NT2/D1 (cell line): Measurements from ENCODE around the gene ABCB11.
A peak's percentile ranks its signal among the peaks of the same experiment; 100 is the strongest.

Experiments used
- DNase-seq: peaks from one replicate; pipeline ENCODE4 v3.0.0-alpha.2; 2011; ENCODE audit warnings: low read depth, low spot score
- H3K27me3 ChIP-seq: 2 replicates; pipeline ENCODE4 v1.6.0; 2011; ENCODE audit warnings: mild to moderate bottlenecking; ENCODE audit not compliant: insufficient read length, insufficient read depth
- H3K36me3 ChIP-seq: 2 replicates; pipeline ENCODE4 v1.6.1; 2011; ENCODE audit warnings: mild to moderate bottlenecking, low read length, mixed read lengths; ENCODE audit not compliant: insufficient read depth, insufficient read length
- H3K4me1 ChIP-seq: 2 replicates; pipeline ENCODE4 v1.5.1; 2011; ENCODE audit not compliant: insufficient read depth, insufficient read length
- H3K4me3 ChIP-seq: 2 replicates; pipeline ENCODE4 v1.5.1; 2011; ENCODE audit warnings: low read depth; ENCODE audit not compliant: insufficient read length
- H3K9ac ChIP-seq: 2 replicates; pipeline ENCODE4 v1.6.0; 2011; ENCODE audit warnings: low read depth; ENCODE audit not compliant: insufficient read length
- H3K9me3 ChIP-seq: 2 replicates; pipeline ENCODE4 v1.5.1; 2011; ENCODE audit warnings: mild to moderate bottlenecking, low read length; ENCODE audit not compliant: insufficient read depth
- SUZ12 ChIP-seq: IDR thresholded peaks from 2 replicates; pipeline ENCODE4 v1.6.1; 2011; ENCODE audit not compliant: insufficient read length, insufficient read depth; ENCODE audit errors: extremely low read depth
- YY1 ChIP-seq: IDR thresholded peaks from 2 replicates; pipeline ENCODE4 v1.6.1; 2011; ENCODE audit not compliant: insufficient read length, insufficient read depth
- ZNF274 ChIP-seq: IDR thresholded peaks from 2 replicates; pipeline ENCODE4 v1.6.1; 2011; ENCODE audit warnings: mild to moderate bottlenecking, low read depth, low read length

Gene ABCB11

DNA sequence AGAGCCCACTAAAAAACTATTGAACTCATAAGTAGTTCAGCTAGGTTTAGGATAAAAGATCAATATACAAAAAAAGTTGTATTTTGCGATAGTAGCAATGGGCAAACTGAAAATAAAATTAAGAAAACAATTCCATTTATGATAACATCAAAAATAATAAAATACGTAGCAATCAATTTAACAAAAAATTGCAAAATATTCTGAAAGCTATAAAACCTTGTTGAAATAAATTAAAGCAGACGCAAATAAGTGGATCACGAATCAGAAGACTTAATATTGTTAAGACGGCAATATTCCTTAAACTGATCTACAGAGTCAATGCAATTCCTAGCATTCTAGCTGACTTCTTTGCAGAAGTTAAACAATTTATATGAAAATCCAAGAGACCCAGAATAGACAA lies 24.5 kb downstream of the ABCB11 start:
- DNase-seq = no peak
- Histone ChIP-seq H3K4me1 (no peaks in the 10 kb centered on the region), H3K36me3 (no peaks in the 10 kb centered on the region), H3K9ac (no peak overlapping the region), H3K4me3 (no peak overlapping the region), H3K9me3 (no peaks in the 10 kb centered on the region; the same call in 1 of the 2 replicates), H3K27me3 (no peaks in the 10 kb centered on the region)
- TF ChIP-seq SUZ12 = no peak
- TF ChIP-seq ZNF274 = no peak
- no peak for TF ChIP-seq YY1

DNA sequence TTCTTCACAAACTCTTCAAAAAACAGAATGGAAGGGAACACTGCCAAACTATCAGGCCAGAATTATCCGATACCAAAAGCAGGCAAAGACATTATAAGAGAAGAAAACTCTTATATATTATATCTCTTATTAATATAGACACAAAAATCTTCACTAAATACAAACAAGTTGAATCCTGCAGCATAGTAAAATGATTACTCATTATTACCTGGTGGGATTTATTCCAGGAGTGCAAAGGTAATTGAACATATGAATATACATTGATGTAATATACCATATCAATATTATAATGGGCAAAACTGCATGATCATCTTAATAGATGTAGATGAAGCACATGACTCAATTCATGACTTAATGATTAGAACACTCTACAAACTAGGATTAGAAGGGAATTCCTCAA lies 25.1 kb downstream of the ABCB11 start:
- H3K36me3 ChIP-seq = no peaks in the 10 kb centered on the region
- H3K9me3 ChIP-seq = no peaks in the 10 kb centered on the region; the same call in 1 of the 2 replicates
- no peak for DNase-seq
- TF ChIP-seq YY1 (no peak), ZNF274 (no peak)
- H3K4me3 ChIP-seq = no peak overlapping the region
- H3K4me1 ChIP-seq = no peaks in the 10 kb centered on the region
- no peaks in the 10 kb centered on the region for H3K27me3 ChIP-seq
- H3K9ac ChIP-seq = no peak overlapping the region

DNA sequence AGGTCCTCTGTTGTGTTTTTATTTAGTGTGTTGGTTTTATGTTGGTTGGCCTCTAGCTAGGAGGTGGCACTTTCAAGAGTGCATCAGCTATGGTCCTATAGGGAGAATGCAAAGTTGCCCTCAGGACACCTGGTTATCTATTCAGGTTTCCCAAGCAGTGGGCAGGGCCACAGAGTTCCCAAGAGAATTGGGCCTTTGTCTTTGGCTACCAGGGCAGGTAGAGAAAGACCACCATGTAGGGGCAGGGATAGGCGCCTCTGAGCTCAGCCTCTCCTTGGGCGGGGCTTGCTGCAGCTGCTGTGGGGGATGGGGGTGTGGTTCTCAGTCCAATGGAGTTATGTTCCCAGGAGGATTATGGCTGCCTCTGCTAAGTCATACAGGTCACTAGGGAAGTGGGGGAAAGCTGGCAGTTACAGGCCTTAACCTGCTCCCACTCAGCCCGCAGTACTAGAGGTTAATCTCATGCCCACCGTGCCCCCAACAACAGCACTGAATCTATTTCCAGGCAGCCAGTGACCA lies 26.0 kb downstream of the ABCB11 start:
- no peaks in the 10 kb centered on the region for H3K4me1 ChIP-seq
- TF ChIP-seq YY1 (no peak), ZNF274 (no peak)

DNA sequence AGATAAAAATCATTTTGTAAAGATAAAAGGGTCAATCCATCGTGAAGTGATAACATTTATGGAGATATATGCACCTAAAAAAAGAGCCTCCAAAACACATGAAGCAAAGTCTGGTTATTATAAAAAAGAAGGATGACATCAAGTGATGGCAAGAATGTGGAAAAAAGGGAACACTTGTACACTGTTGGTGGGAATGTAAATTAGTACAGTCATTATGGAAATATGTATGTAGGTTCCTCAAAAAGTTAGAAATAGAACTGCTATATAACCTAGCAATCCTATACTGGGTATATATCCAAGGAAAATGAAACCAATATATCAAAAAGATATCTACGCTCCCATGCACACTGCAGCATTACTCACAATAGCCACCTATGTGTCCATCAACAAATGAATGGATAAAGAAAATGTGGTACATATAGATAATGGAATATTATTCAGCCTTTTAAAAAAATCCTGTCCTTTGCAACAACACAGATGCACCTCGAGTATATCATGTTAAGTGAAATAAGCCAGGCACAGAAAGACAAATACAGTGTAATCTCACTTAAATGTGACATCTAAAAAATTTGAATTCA lies 28.9 kb downstream of the ABCB11 start:
- Histone ChIP-seq H3K9ac (no peak overlapping the region), H3K36me3 (no peaks in the 10 kb centered on the region), H3K4me3 (no peak overlapping the region), H3K9me3 (no peaks in the 10 kb centered on the region; the same call in 1 of the 2 replicates), H3K27me3 (no peaks in the 10 kb centered on the region), H3K4me1 (no peaks in the 10 kb centered on the region)
- TF ChIP-seq ZNF274 (no peak), SUZ12 (no peak), YY1 (no peak)
- DNase-seq = no peak

More for the DNA sequence above, 26.0 kb downstream of the ABCB11 start:
- H3K9me3 ChIP-seq = no peaks in the 10 kb centered on the region; the same call in 1 of the 2 replicates
- DNase-seq = peak; percentile 9
- H3K9ac ChIP-seq = no peak overlapping the region
- H3K4me3 ChIP-seq = no peak overlapping the region
- no peaks in the 10 kb centered on the region for H3K36me3 ChIP-seq
- H3K27me3 ChIP-seq = no peaks in the 10 kb centered on the region

DNA sequence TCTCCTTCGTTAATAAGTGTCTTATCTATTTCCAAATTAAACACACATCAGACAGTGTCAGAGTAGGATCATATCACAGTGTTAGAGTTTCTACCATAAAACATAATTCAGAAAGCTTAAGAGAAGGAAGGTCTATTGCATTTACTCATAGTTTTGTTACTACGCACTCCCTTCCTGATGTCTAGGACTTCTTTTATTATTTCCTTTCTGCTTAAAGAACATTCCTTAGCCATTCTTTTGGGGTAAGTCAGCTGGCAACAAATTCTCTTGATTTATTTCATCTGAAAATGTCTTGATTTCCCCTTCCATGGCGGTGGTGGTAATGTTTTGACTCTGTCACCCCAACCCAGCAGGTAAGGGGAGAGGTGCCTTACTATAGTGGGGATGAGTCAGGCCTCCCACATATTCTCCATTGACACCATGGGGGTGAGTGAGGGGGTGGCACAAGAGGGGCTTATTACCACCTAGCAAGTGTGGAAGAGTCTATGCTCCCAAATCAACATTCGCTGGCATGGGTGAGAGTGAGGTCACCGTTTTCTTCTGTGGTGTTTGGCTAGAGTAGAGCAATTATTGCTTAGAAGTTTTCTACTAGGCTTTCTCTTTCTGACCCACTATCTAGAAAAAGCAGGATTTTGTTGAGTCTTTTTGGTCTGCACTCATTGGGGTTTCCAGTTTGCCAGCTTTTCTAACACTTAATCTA lies 29.9 kb downstream of the ABCB11 start:
- Histone ChIP-seq H3K36me3 (no peaks in the 10 kb centered on the region), H3K27me3 (no peaks in the 10 kb centered on the region), H3K4me3 (no peak overlapping the region), H3K9me3 (no peaks in the 10 kb centered on the region; the same call in 1 of the 2 replicates), H3K9ac (no peak overlapping the region), H3K4me1 (no peaks in the 10 kb centered on the region)
- DNase-seq = no peak
- TF ChIP-seq YY1 (no peak), SUZ12 (no peak), ZNF274 (no peak)

DNA sequence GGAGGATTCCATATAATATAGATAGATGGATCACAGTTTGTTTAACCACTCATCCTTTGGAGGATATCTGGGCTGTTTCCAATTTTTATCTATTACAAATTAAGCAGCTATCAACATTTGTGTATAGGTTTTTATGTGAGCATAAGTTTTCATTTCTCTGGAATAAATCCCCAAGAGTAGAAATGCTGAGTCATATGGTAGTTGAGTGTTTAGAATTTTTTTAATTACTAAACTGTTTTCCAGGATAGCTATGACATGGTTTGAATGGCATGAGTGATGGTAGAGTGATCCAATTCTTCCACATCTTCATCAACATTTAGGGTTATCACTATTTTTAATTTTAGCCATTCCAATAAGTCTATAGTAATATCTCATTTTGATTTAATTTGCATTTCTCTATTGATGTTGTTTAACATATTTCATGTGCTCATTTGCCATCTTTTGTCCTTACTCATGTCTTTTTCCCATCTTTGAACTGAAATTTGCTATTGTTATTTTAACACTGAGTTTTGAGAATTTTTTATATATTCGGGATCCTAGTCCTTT lies 31.4 kb downstream of the ABCB11 start:
- DNase-seq = no peak
- H3K4me1 ChIP-seq = no peaks in the 10 kb centered on the region
- TF ChIP-seq ZNF274 = no peak
- no peak for TF ChIP-seq YY1

DNA sequence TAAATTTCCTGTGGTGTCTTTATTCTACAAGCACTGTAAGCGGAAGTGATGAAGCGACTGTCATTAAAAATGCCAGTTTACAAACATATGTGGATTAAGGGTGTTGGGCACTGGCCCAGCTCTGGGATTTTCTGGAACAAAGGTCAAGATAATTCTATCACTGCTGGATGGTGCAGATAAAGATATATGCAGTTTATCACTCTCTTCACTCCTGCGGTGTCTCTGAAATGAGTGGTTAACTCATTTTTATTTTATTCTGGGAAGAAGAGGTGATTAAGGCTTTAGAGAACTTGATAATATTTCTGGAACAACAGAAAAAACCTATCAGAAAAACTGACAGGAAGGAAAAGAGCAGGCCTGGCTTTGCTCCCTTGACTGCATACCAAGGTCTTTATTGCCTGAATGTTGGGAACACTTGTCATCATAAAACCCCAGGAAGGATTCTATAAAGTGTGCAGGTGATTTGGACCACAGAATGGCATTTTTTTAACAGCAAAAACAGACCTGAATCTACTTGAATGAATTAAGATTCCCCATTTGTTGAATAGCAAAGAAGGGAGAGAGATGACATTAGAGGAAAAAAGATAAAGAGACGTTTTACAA lies 32.4 kb downstream of the ABCB11 start:
- Histone ChIP-seq H3K9me3 (no peaks in the 10 kb centered on the region; the same call in 1 of the 2 replicates), H3K9ac (no peak overlapping the region), H3K36me3 (no peaks in the 10 kb centered on the region), H3K4me1 (no peaks in the 10 kb centered on the region), H3K27me3 (no peaks in the 10 kb centered on the region), H3K4me3 (no peak overlapping the region)
- TF ChIP-seq ZNF274 (no peak), SUZ12 (no peak), YY1 (no peak)
- DNase-seq = no peak

More for the DNA sequence above, 31.4 kb downstream of the ABCB11 start:
- H3K9ac ChIP-seq = no peak overlapping the region
- H3K9me3 ChIP-seq = no peaks in the 10 kb centered on the region; the same call in 1 of the 2 replicates
- no peaks in the 10 kb centered on the region for H3K36me3 ChIP-seq
- H3K4me3 ChIP-seq = no peak overlapping the region
- no peaks in the 10 kb centered on the region for H3K27me3 ChIP-seq
